GM19240 (cell line): ENCODE measurements around the gene SPTBN4.
"Not testable (repeated sequence)": the region's sequence is repeated elsewhere in the genome, so short reads cannot be mapped to it uniquely, and the experiment has no call there.

Source experiments
- DNase-seq: peaks from one replicate; pipeline ENCODE4 v3.0.0; 2011; ENCODE audit warnings: low spot score; ENCODE audit not compliant: insufficient read length

SPTBN4 gene

GRCh38 chr19:40502647-40503319 lies 36.0 kb downstream of the SPTBN4 start:
- DNase-seq = no peak

GRCh38 chr19:40503320-40503695 lies 36.5 kb downstream of the SPTBN4 start:
- DNase-seq = no peak

DNA sequence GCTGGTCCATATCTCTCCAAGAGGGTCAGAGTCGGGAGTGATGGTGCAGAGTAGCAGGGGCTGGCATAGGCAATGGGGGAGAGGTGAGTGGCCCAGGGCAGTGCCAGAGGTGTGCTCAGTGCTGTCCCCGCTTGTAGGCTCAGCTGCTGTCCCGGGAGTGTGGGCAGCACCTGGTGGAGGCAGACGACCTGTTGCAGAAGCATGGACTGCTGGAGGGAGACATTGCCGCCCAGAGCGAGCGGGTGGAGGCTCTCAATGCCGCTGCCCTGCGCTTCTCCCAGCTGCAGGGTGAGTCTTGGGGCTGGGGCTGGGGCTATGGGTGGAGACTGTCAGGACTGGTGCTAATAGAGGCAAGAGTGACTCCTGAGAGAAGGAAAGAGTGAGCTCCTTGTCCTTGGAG lies 39.3 kb downstream of the SPTBN4 start:
- no peak for DNase-seq

DNA sequence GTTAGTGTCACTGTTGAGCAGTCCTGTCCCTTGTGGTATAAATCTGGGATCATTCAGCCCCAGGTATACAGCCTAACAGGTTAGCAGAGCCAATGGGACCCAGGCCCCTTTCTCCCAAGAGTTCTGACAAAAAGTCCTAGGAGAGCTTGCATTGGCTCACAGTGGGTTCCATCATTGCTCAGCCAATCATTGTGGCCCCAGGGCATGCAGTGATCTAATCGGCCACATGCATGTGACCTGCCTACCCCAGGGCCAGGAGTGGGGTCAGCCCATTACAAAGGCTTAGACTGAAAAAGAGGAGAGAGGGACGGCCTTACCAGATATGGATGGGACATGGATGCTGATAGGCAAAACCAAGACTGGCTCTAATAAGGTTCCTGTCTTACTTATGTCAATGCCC lies 41.1 kb downstream of the SPTBN4 start:
- DNase-seq = no peak

DNA sequence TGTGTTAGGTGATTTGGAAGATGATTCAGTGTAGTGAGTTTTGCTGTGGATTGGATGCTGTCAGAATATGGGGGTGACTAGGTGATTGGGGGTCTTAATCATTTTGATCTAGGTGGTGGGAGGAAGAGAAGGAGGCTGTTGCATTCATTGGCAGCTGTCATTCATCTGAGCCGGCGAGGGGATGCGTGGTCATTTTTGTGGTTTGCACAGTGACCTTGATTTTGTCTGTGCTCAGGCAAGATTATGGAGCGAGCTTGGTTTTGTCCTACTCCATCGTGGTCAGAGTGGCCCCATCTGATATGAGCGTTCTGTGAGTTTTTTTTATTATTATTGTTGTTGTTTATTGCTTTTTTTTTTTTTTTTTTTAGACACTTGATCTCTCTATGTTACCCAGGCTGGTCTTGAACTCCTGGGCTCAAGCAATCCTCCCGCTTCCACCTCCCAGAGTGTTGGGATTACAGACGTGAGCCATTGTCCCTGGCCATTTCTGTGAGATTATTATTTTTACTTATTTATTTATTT lies 42.0 kb downstream of the SPTBN4 start:
- DNase-seq = no peak

- no peak for DNase-seq
Measured at GRCh38 chr19:40510526-40511115, 43.8 kb downstream of the SPTBN4 start.

DNA sequence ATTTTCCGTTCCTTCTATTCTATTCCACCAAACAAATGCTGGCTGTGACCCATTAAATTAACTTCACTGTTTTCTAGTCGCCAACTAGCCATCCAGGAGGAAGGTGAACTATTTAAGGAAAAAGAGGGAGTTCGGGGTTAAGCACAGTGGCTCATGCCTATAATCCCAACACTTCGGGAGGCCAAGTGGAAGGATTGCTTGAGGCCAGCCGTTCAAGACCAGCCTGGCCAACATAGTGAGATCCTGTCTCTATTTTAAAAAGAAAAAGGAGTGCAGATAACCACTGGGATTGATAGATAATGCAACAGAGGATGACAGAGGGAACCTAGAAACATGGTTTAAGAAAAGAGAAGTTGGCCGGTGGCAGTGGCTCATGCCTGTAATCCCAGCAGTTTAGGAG lies 44.7 kb downstream of the SPTBN4 start:
- no peak for DNase-seq

GRCh38 chr19:40512110-40512472 lies 45.3 kb downstream of the SPTBN4 start:
- DNase-seq = no peak

DNA sequence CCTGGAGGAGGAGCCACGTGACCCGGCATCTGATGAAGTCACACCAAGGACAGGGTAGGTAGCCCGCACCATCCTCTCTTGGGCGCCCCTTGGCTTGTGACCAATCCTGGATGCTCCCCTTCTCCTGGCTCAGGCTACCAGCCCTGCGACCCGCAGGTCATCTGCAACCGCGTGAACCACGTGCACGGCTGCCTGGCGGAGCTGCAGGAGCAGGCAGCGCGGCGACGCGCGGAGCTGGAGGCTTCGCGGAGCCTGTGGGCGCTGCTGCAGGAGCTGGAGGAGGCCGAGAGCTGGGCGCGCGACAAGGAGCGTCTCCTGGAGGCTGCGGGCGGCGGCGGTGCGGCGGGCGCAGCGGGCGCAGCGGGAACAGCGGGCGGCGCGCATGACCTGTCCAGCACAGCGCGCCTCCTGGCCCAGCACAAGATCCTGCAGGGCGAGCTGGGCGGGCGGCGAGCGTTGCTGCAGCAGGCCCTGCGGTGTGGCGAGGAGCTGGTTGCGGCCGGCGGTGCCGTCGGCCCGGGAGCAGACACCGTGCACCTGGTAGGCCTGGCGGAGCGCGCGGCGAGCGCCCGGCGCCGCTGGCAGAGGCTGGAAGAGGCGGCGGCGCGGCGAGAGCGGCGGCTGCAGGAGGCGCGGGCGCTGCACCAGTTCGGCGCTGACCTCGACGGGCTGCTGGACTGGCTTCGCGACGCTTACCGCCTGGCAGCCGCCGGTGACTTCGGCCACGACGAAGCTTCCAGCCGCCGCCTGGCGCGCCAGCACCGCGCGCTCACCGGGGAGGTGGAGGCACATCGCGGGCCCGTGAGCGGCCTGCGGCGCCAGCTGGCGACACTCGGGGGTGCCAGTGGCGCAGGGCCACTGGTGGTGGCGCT lies 45.9 kb downstream of the SPTBN4 start:
- no peak for DNase-seq

- no peak for DNase-seq
Measured at GRCh38 chr19:40513345-40513678, 46.5 kb downstream of the SPTBN4 start.

DNA sequence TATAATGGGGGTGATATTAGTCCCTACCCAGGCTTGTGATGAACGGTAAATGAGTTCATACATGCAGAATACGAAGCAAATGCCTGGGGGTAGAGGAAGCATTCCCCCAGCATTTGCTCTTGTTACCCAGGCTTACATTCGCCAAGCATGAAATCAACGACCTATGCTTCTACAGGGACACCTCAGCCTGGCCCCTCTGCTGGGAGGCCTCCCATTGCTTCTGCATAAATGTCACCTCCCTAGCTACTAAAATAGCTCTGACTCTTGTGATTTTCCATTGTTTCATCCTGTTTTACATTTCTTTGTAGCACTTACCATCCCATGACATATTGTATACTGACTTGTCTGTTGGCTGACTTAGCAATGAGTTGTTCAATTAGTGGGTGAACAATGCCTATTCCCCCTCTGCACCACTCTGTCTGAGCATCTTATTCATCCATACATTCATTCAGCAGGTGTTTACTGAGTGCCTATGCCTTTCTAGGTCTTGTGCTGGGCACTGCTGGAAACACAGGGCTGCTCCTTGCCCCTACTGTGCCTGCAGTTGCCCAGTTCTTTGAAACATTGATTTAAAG lies 47.0 kb downstream of the SPTBN4 start:
- DNase-seq = no peak

- DNase-seq = no peak
Measured at GRCh38 chr19:40517248-40517647, 50.4 kb downstream of the SPTBN4 start.

DNA sequence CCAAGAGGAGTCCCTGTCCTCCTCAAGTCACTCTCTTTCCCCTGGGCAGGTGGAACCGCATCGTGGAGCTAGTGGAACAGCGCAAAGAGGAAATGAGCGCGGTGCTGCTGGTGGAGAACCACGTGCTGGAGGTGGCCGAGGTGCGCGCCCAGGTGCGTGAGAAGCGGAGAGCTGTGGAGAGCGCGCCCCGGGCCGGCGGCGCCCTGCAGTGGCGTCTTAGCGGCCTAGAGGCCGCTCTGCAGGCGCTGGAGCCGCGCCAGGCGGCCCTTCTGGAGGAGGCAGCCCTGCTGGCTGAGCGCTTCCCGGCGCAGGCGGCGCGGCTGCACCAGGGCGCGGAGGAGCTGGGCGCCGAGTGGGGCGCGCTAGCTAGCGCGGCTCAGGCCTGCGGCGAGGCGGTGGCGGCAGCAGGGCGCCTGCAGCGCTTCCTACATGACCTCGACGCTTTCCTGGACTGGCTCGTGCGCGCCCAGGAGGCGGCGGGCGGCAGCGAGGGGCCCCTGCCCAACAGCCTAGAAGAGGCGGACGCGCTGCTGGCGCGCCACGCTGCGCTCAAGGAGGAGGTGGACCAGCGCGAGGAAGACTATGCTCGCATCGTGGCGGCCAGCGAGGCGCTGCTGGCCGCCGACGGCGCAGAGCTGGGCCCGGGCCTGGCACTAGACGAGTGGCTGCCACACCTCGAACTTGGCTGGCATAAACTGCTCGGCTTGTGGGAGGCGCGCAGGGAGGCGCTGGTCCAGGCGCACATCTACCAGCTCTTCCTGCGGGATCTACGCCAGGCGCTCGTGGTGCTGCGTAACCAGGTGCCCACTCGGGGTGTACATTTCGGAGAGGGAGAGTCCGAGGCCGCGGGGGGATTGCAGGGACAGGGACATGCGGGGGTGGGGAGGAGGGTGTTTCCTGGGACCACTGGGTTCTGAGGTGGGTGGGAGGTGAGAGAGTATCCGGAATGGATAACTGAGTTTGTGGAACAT lies 52.8 kb downstream of the SPTBN4 start:
- DNase-seq = no peak

GRCh38 chr19:40521276-40521675 lies 54.5 kb downstream of the SPTBN4 start:
- DNase-seq = no peak

- DNase-seq = not testable (repeated sequence)
Measured at GRCh38 chr19:40521900-40522299, 55.1 kb downstream of the SPTBN4 start.

- no peak for DNase-seq
Measured at GRCh38 chr19:40523322-40524047, 56.7 kb downstream of the SPTBN4 start.

DNA sequence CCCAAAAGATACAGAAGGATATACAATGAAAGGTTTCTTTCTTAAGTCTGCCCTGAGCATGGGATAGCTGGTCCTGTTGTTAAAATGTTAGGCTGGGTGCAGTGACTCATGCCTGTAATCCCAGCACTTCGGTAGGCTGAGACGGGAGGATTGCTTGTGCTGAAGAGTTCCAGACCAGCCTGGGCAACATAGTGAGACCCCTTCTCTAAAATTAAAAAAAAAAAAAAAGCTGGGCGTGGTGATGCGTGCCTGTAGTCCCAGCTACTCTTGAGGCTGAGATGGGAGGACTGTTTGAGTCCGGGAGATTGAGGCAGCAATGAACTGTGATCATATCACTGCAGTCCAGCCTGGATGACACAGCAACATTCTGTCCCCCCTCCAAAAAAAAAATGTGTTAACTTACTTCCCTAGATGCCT lies 57.3 kb downstream of the SPTBN4 start:
- no peak for DNase-seq

DNA sequence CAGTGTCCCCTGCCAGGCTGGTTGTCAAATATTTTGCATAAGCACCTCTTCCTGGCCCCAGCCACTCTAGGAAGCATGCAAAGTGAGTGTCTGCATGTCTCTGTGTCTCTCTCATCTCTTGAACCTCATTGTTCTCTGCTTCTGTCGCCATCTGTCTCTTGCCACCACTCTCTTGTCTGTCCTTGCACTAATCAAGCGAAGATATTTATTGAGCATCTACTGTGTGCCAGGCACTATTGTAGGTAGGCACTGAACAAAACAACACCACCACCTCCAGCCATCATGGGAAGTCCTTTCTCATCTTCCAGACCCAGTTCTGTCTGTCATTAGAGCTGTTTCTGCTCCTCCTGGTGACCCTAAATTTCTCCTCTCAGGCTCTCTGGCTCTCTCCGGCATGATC lies 57.9 kb downstream of the SPTBN4 start:
- DNase-seq = no peak

- no peak for DNase-seq
Measured at GRCh38 chr19:40525234-40526051, 58.6 kb downstream of the SPTBN4 start.
